GM19397 (cell line): ENCODE measurements around the gene HIPK4.
A peak's percentile ranks its signal among the peaks of the same experiment; 100 is the strongest.

Source experiments
- ATAC-seq: cut with Tn5 transposase; IDR thresholded peaks from one replicate; pipeline ENCODE4 v1.9.1; 2021; ENCODE audit warnings: mild to moderate bottlenecking, moderate library complexity; ENCODE audit not compliant: unreplicated experiment

The HIPK4 gene

GRCh38 chr19:40367577-40368434 is 22.2 kb downstream of the HIPK4 start:
- no peak for ATAC-seq

GRCh38 chr19:40366697-40367561 is 23.1 kb downstream of the HIPK4 start:
- ATAC-seq: no peak

GRCh38 chr19:40365613-40366401 is 24.2 kb downstream of the HIPK4 start:
- no peak for ATAC-seq

DNA sequence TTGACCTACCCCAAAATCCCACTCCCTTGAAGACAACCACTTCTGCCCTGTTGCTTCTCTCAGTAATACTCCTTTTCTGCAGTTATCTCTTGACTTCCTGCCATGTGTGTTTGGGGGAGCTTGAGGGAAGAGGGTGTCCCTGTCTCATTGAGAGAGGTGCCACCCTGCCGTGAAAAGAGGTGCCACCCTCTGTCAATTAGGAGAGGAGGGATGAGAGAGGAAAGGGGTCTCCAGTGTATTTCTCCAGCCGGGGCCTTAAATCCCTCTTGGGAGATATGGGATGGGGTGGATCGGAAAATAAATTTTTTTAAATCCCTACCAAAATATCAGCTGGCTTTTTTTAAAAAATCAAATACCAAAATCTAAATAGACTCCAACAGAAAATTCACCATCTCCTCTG is 25.0 kb downstream of the HIPK4 start:
- ATAC-seq: no peak

DNA sequence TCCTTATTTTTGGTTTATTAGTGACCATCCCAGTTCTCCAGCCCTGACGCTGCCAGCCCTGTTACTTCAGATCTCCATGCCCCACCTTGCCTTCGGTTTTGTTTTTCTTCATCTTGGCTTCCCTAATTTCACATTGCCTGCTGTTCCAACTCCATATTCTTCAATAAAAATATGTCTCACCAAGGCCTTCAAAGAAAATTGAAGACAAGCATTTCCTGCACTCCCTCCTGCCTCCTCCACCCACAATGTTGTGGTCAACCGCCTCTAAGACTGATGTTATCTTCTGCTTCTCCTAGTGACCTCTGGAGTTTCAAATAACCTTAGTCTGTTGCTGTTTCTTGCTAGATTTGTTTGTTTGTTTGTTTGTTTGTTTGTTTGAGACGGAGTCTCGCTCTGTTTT is 26.9 kb downstream of the HIPK4 start:
- no peak for ATAC-seq

- no peak for ATAC-seq
Observed at GRCh38 chr19:40362160-40362559, 27.8 kb downstream of the HIPK4 start.

- ATAC-seq: no peak
Observed at GRCh38 chr19:40360708-40361241, 29.2 kb downstream of the HIPK4 start.

DNA sequence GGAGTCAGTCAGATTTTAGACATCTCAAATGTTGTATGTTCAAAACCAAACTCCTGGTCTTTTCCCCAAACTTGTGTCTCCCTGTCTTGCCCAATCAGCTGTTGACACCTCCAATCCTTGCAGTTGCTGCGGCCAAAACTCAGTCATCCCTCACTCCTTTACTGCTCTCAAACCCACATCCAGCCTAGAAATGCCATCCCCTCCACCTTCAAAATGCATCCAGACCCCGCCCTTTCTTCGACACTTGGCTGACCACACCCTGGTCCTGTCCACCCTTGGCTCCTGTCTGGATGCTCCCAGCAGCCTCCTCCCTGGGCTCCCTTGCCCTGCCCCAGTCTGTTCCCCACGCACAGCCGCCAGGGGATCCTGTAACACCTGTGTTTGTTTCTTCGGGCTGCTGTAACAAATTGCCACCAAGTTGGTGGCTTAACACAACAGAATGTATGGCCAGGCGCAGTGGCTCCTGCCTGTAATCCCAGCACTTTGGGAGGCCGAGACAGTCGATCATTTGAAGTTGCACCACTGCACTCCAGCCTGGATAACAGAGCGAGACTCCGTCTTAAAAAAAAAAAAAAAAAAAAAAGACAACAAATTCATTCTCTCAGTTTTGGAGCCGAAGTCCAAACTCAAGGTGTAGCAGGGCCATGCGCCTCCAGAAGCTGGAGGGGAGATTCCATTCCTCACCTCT is 29.8 kb downstream of the HIPK4 start:
- ATAC-seq: no peak

- no peak for ATAC-seq
Observed at GRCh38 chr19:40358773-40359172, 31.2 kb downstream of the HIPK4 start.

- no peak for ATAC-seq
Observed at GRCh38 chr19:40357640-40358039, 32.3 kb downstream of the HIPK4 start.

GRCh38 chr19:40356681-40357595 is 33.0 kb downstream of the HIPK4 start:
- ATAC-seq: no peak

DNA sequence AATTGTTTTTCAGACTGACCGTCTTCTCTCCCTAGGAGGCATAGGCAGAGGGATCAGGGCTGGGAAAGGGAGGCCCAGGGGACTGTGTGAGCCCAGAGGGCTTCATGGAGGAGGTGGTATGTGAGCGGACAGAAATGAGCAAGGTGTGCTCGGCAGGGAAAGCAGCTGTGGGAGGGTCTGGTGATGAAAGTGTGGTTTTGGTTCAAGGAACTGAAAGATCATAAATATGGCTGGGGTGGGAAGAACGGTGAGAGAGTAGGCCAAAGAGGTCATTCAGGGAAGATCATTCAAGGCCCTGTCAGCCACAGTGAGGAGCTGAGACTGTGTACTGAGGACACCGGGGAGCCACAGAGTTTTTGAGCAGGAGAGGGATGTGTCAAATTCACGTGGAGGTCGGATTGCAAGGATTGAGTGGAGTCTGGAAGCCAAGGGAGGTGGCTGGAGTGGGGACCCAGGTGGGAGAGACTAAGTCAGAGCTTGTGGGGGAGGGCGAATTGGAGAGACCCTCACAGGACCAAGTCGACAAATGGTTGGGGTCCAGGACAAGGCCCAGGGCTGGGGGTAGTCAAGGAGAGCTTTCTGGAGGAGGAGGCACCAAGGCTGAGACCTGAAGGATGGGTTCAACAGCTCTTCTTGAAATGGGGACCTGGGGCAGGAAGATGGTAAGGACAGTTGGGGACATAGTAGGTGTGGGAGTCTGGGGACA is 33.9 kb downstream of the HIPK4 start:
- ATAC-seq: no peak

- ATAC-seq: no peak
Observed at GRCh38 chr19:40348961-40349507, 40.9 kb downstream of the HIPK4 start.

DNA sequence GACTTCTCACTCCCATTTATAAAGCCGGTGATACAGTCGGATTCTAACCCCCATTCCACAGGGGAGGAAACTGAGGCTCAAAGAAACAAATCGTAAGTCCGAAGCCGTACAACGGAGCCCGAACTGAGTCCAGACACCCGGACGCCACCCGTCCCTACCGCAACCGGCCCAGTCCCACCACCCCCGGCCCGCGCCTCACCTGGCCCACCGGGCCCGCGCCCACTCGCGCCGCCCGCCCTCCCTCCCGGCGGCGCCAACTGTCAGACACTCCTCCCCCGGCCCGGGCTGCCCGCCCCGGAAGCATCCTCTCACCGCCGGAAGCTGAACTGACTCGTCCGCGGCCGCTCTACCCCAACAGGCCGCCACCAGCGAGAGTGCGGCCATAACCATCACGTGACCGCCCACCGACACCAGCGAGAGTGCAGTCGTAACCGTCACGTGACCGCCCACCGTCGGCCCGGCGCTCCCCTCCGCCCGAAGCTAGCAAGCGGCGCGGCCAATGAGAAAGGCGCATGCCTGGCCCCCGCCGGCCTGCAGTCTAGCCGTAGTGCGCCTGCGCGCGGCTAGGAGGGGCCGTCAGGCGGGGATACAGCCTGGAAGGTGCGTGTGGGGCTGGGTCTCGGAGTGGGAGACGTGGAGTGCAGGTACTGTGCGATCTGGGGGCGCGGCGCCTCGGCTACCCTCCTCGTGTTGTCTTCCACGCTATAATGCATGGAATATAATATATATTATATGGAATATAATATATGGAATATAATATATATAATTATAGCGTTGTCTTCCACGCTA is 41.7 kb downstream of the HIPK4 start, which contains the start of the genes C19orf47 and PLD3:
TSS of gene C19orf47 (minus strand) at position 273 of the 789 bp plus-strand sequence. CDS start 6,540 bp downstream, outside the sequence.
TSS of gene PLD3 (plus strand) at position 571 of the 789 bp plus-strand sequence. CDS start 17,789 bp downstream, outside the sequence.
- ATAC-seq: peak; percentile 99

GRCh38 chr19:40344422-40344821 is 45.6 kb downstream of the HIPK4 start:
- ATAC-seq: no peak

- no peak for ATAC-seq
Observed at GRCh38 chr19:40342644-40343311, 47.2 kb downstream of the HIPK4 start.
